ENCODE measurements around the gene IL7R.
A peak's percentile ranks its signal among the peaks of the same experiment; 100 is the strongest.

The IL7R gene

GRCh38 chr5:35863159-35863558, 6.5 kb downstream of the IL7R start:
- peak in 1 of 2 experiments; percentile 65 for DNase-seq (ENCODE audit: low read depth in 1 of 2, low spot score in 1 of 2)
- Histone ChIP-seq H3K4me3 (replicated peaks; ENCODE audit: insufficient read depth, low read length) (no peak overlapping the region), H3K27ac (replicated peaks) (no peak overlapping the region), H3K27me3 (ENCODE audit: insufficient read depth, poor library complexity, severe bottlenecking) (no peaks in the 10 kb centered on the region)
- TF ChIP-seq SPI1 (IDR thresholded peaks at IDR 0.05; ENCODE audit: borderline replicate concordance, low read depth) = peak; percentile 66
- TF ChIP-seq GABPA (IDR thresholded peaks at IDR 0.05; ENCODE audit: low read depth) = no peak

DNA sequence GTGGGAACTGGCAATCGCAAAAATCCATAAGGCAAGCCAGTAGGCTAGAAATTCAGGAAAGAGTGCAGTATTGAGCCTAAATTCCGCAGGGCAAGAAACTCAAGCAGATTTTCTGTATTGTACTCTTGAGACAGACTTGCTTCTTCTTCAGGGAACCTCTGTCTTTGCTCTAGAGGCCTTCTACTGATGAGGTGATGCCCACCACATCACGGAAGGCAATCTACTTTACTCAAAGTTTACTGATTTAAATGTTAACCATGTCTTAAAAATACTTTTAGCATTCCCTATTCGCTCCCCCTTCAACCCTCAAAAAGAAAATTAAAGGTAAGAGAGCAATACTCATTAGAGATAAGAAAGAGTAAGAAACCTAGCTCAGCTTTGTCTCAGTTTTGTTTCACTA, 11.3 kb downstream of the IL7R start:
- no peak overlapping the region for H3K4me3 ChIP-seq (replicated peaks; ENCODE audit: insufficient read depth, low read length)
- no peaks in the 10 kb centered on the region for H3K27me3 ChIP-seq (ENCODE audit: insufficient read depth, poor library complexity, severe bottlenecking)
- H3K27ac ChIP-seq (replicated peaks) = no peak overlapping the region
- DNase-seq (ENCODE audit: low read depth in 1 of 2, low spot score in 1 of 2) = no peak
- TF ChIP-seq, protein P1, sequence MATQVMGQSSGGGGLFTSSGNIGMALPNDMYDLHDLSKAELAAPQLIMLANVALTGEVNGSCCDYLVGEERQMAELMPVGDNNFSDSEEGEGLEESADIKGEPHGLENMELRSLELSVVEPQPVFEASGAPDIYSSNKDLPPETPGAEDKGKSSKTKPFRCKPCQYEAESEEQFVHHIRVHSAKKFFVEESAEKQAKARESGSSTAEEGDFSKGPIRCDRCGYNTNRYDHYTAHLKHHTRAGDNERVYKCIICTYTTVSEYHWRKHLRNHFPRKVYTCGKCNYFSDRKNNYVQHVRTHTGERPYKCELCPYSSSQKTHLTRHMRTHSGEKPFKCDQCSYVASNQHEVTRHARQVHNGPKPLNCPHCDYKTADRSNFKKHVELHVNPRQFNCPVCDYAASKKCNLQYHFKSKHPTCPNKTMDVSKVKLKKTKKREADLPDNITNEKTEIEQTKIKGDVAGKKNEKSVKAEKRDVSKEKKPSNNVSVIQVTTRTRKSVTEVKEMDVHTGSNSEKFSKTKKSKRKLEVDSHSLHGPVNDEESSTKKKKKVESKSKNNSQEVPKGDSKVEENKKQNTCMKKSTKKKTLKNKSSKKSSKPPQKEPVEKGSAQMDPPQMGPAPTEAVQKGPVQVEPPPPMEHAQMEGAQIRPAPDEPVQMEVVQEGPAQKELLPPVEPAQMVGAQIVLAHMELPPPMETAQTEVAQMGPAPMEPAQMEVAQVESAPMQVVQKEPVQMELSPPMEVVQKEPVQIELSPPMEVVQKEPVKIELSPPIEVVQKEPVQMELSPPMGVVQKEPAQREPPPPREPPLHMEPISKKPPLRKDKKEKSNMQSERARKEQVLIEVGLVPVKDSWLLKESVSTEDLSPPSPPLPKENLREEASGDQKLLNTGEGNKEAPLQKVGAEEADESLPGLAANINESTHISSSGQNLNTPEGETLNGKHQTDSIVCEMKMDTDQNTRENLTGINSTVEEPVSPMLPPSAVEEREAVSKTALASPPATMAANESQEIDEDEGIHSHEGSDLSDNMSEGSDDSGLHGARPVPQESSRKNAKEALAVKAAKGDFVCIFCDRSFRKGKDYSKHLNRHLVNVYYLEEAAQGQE (IDR thresholded peaks at IDR 0.05; ENCODE audit: insufficient replicate concordance, low read depth) = no peak
- TF ChIP-seq SPI1 (IDR thresholded peaks at IDR 0.05; ENCODE audit: borderline replicate concordance, low read depth) (no peak), GABPA (IDR thresholded peaks at IDR 0.05; ENCODE audit: low read depth) (no peak), POLR2AphosphoS5 (IDR thresholded peaks at IDR 0.05; ENCODE audit: low read depth) (no peak)
- TF ChIP-seq, protein P2, sequence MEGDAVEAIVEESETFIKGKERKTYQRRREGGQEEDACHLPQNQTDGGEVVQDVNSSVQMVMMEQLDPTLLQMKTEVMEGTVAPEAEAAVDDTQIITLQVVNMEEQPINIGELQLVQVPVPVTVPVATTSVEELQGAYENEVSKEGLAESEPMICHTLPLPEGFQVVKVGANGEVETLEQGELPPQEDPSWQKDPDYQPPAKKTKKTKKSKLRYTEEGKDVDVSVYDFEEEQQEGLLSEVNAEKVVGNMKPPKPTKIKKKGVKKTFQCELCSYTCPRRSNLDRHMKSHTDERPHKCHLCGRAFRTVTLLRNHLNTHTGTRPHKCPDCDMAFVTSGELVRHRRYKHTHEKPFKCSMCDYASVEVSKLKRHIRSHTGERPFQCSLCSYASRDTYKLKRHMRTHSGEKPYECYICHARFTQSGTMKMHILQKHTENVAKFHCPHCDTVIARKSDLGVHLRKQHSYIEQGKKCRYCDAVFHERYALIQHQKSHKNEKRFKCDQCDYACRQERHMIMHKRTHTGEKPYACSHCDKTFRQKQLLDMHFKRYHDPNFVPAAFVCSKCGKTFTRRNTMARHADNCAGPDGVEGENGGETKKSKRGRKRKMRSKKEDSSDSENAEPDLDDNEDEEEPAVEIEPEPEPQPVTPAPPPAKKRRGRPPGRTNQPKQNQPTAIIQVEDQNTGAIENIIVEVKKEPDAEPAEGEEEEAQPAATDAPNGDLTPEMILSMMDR (IDR thresholded peaks at IDR 0.05; ENCODE audit: insufficient read depth, low read length) = no peak

DNA sequence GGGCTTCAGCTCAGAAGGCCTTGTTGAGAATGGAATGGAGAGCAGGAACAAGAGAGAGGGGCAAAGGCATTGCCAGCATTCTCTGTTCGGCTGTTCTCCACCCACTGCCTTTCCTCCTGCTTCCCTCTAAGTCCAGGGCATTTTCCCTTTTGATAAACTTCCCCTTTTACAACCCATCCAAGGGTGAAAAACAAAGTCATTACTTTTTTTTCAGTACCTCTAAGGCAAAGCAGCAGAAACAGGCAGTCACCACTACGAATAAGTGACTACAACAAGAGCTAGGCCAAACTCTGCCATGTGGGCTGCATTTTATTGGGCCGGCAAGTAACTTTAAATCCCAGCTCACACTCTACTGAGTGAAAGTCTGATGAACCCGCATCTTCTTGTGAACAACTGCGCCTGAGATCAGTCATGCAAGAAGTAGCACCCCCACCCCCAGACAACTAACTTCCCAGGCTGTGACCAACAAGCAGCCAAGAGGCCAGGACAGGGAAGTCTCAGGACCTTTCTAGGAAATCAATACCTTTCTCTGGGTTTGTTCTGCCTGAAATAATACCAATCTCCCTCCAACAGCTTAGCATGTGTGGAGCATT, 13.1 kb downstream of the IL7R start:
- no peak overlapping the region for H3K4me3 ChIP-seq (replicated peaks; ENCODE audit: insufficient read depth, low read length)
- H3K27me3 ChIP-seq (ENCODE audit: insufficient read depth, poor library complexity, severe bottlenecking) = no peaks in the 10 kb centered on the region
- no peak overlapping the region for H3K27ac ChIP-seq (replicated peaks)
- DNase-seq (ENCODE audit: low read depth in 1 of 2, low spot score in 1 of 2) = no peak
- TF ChIP-seq, protein P1 (IDR thresholded peaks at IDR 0.05; ENCODE audit: insufficient replicate concordance, low read depth) = no peak
- no peak for TF ChIP-seq POLR2AphosphoS5 (IDR thresholded peaks at IDR 0.05; ENCODE audit: low read depth)
- TF ChIP-seq, protein P2 (IDR thresholded peaks at IDR 0.05; ENCODE audit: insufficient read depth, low read length) = no peak
- no peak for TF ChIP-seq SPI1 (IDR thresholded peaks at IDR 0.05; ENCODE audit: borderline replicate concordance, low read depth)
- no peak for TF ChIP-seq GABPA (IDR thresholded peaks at IDR 0.05; ENCODE audit: low read depth)

DNA sequence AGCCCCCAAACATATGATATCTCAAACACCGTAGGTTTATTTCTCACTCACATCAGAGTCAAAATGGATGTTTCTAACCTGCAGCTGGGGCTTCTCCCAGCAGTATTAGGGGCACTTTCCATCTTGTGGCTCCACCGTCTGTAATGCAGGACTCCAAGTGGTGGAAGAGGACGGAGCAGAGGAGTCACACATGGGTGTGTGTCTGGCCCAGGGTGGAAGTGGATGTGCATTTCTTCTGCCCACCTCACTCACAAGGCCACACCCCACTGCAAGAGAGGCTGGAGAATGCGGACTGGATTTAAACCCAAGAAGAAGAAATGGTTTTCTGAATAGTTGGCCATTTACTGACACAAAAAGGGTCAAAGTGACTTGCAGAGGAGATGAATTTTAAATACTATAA, 13.9 kb downstream of the IL7R start:
- no peak overlapping the region for H3K4me3 ChIP-seq (replicated peaks; ENCODE audit: insufficient read depth, low read length)

More for the DNA sequence above, 13.9 kb downstream of the IL7R start:
- no peak overlapping the region for H3K27ac ChIP-seq (replicated peaks)
- TF ChIP-seq, protein P2 (IDR thresholded peaks at IDR 0.05; ENCODE audit: insufficient read depth, low read length) = no peak
- TF ChIP-seq GABPA (IDR thresholded peaks at IDR 0.05; ENCODE audit: low read depth) (no peak), SPI1 (IDR thresholded peaks at IDR 0.05; ENCODE audit: borderline replicate concordance, low read depth) (no peak), POLR2AphosphoS5 (IDR thresholded peaks at IDR 0.05; ENCODE audit: low read depth) (no peak)
- TF ChIP-seq, protein P1 (IDR thresholded peaks at IDR 0.05; ENCODE audit: insufficient replicate concordance, low read depth) = no peak
- no peaks in the 10 kb centered on the region for H3K27me3 ChIP-seq (ENCODE audit: insufficient read depth, poor library complexity, severe bottlenecking)
- DNase-seq (ENCODE audit: low read depth in 1 of 2, low spot score in 1 of 2) = no peak

Measured in HL-60 (cell line).